Measurements from ENCODE around the gene KCNE1.
"Not testable (repeated sequence)": the region's sequence is repeated elsewhere in the genome, so short reads cannot be mapped to it uniquely, and the experiment has no call there.

Gene KCNE1

DNA sequence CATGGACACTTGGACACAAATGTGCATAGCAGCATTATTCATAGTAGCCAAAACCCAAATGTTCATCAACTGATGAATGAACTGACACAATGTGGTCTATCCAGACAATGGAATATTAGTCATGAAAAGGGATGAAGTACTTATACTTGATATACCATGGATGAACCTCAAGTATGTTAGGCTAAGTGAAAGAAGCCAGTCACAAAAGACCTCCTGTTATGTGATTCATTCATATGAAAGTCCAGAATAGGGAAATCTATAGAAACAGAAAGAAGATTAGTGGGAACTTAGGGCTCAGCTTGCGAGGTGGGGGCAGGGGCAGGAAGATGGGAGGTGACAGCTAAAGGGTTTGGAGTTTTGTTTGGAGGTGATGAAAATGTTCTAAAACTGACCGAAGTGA lies 7.4 kb downstream of the KCNE1 start:
- H3K4me1 Mint-ChIP-seq: no peaks in the 10 kb centered on the region
- H3K4me3 Mint-ChIP-seq: no peak overlapping the region
- H3K27ac Mint-ChIP-seq: no peak overlapping the region
- peaks cover 8% of the 10 kb centered on the region for H3K27me3 Mint-ChIP-seq (ENCODE audit: low read depth)
- no peaks in the 10 kb centered on the region for H3K36me3 Mint-ChIP-seq (ENCODE audit: low read depth)
- TF ChIP-seq, protein P1, sequence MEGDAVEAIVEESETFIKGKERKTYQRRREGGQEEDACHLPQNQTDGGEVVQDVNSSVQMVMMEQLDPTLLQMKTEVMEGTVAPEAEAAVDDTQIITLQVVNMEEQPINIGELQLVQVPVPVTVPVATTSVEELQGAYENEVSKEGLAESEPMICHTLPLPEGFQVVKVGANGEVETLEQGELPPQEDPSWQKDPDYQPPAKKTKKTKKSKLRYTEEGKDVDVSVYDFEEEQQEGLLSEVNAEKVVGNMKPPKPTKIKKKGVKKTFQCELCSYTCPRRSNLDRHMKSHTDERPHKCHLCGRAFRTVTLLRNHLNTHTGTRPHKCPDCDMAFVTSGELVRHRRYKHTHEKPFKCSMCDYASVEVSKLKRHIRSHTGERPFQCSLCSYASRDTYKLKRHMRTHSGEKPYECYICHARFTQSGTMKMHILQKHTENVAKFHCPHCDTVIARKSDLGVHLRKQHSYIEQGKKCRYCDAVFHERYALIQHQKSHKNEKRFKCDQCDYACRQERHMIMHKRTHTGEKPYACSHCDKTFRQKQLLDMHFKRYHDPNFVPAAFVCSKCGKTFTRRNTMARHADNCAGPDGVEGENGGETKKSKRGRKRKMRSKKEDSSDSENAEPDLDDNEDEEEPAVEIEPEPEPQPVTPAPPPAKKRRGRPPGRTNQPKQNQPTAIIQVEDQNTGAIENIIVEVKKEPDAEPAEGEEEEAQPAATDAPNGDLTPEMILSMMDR (IDR thresholded peaks at IDR 0.05; ENCODE audit: unreplicated experiment in 3 of 3): no peak
- no peaks in the 10 kb centered on the region for H3K9me3 Mint-ChIP-seq

DNA sequence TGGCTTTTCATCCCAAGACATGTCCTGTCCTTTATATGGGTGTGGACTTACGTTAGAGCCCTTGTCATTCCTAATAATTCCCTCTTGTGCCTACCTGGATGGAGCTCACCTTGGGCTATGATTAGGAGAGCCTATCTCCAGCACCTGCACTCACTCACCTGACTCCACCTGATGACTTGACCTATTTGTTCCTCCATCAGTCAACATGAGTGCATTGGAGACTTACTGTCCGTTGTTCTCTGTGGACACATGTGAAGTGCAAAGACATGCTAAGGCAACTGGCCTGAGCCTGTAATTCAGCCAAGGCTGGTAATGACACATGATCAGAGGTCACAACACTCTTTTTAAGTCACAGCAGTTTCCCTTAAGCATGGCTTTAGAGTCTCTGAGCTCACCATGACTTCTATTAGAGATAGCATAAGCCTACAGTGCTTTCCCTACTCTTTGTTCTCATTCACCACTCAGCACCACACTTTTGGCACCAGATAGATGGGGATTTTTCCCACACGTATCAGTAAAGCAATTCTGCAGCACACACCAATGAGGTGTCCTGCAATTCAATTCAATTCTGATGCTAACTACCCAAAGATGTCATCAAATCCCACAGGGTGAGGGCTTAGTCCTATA lies 9.4 kb downstream of the KCNE1 start:
- H3K4me1 Mint-ChIP-seq: no peaks in the 10 kb centered on the region
- H3K27me3 Mint-ChIP-seq (ENCODE audit: low read depth): peaks cover 8% of the 10 kb centered on the region
- TF ChIP-seq, protein P1 (IDR thresholded peaks at IDR 0.05; ENCODE audit: unreplicated experiment in 3 of 3): no peak
- H3K36me3 Mint-ChIP-seq (ENCODE audit: low read depth): no peaks in the 10 kb centered on the region
- H3K4me3 Mint-ChIP-seq: no peak overlapping the region
- no peak overlapping the region for H3K27ac Mint-ChIP-seq
- H3K9me3 Mint-ChIP-seq: peaks cover 13% of the 10 kb centered on the region

DNA sequence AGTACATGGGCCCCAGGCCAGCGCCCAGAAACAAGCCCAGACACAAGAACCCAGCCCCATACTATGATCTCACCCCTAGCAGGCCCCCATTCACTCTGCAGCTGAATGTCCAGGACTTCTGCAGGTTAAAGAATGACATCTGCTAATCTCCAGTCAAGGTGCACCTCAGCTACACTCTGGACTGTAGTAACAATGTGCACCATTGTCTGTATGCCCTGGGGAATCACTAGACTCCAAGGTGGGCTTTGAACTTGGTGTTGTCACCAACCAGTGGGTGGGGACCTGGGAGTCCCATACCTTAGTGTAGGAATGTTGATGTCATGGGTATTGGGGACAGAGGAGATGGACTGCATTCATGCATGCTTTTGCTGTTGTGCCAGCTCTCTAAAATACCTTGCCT lies 10.3 kb downstream of the KCNE1 start:
- TF ChIP-seq, protein P1 (IDR thresholded peaks at IDR 0.05; ENCODE audit: unreplicated experiment in 3 of 3): no peak
- no peaks in the 10 kb centered on the region for H3K36me3 Mint-ChIP-seq (ENCODE audit: low read depth)
- H3K4me1 Mint-ChIP-seq: no peaks in the 10 kb centered on the region
- H3K9me3 Mint-ChIP-seq: peaks cover 20% of the 10 kb centered on the region
- H3K27ac Mint-ChIP-seq: no peak overlapping the region
- H3K27me3 Mint-ChIP-seq (ENCODE audit: low read depth): peaks cover 3% of the 10 kb centered on the region
- H3K4me3 Mint-ChIP-seq: no peak overlapping the region

DNA sequence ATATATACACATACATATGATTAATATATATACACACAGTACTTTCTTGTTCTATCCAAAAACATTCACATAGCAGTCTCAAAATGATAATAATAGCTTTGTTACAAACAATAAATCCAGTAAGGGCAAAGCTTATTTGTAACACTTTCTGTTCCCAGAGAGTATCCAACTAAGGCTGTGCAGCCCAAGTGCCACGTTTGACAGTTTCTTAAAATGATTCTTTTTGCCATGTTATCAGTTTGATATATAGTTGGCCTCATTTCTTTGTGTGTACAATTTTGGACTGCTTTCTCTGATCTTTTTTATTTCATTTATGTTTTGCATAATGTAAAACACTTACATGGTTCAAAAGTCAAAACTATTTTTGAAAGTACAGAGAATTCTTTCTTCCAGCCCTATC lies 11.8 kb downstream of the KCNE1 start:
- TF ChIP-seq, protein P1 (IDR thresholded peaks at IDR 0.05; ENCODE audit: unreplicated experiment in 3 of 3): no peak
- H3K36me3 Mint-ChIP-seq (ENCODE audit: low read depth): no peaks in the 10 kb centered on the region
- H3K9me3 Mint-ChIP-seq: peaks cover 30% of the 10 kb centered on the region
- no peak overlapping the region for H3K27ac Mint-ChIP-seq
- no peaks in the 10 kb centered on the region for H3K27me3 Mint-ChIP-seq (ENCODE audit: low read depth)
- H3K4me3 Mint-ChIP-seq: no peak overlapping the region
- no peaks in the 10 kb centered on the region for H3K4me1 Mint-ChIP-seq

DNA sequence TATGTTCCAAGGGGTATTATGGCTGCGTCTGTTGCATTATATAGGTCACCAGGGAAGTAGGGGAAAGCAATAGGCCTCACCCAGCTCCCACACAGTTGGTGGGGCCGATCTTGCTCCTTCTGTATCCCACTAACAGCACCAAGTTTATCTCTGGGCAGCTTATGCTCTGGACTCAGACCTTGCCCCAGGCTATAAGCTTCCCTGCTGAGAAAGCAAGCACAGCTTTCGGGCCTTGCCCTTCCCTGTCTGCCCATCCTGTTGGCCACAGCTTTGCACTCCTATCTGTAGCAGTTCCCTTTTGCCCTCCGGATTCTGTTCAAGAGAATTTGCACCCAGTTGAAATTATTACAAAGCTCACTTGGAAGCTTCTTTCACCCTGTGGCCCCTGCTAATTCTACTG lies 12.9 kb downstream of the KCNE1 start:
- Mint-ChIP-seq H3K4me1 (no peaks in the 10 kb centered on the region), H3K4me3 (no peak overlapping the region), H3K27ac (no peak overlapping the region), H3K9me3 (peaks cover 30% of the 10 kb centered on the region), H3K27me3 (ENCODE audit: low read depth) (no peaks in the 10 kb centered on the region), H3K36me3 (ENCODE audit: low read depth) (no peaks in the 10 kb centered on the region)
- TF ChIP-seq, protein P1 (IDR thresholded peaks at IDR 0.05; ENCODE audit: unreplicated experiment in 3 of 3): no peak

DNA sequence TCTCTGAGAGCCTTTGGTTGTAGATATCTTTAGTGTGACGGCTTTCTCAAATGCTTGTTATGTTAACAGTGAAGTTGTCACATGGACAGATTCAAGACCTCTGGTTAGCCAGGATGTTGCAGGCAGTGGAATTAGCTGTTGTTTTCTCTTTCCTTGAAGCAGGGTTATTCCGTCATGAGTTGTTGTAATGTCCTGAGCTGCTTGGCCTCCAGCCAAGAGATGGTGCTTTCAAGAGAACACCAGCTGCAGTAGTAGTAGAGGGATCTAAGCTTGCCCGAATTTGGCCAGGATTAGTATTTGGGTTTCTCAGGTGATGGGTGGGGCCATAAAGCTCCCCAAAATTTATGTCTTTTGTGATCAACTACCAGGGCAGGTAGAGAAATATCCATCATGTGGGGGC lies 13.4 kb downstream of the KCNE1 start:
- no peak overlapping the region for H3K4me3 Mint-ChIP-seq
- no peaks in the 10 kb centered on the region for H3K27me3 Mint-ChIP-seq (ENCODE audit: low read depth)
- H3K27ac Mint-ChIP-seq: no peak overlapping the region
- H3K36me3 Mint-ChIP-seq (ENCODE audit: low read depth): no peaks in the 10 kb centered on the region
- no peaks in the 10 kb centered on the region for H3K4me1 Mint-ChIP-seq
- TF ChIP-seq, protein P1 (IDR thresholded peaks at IDR 0.05; ENCODE audit: unreplicated experiment in 3 of 3): no peak
- peaks cover 30% of the 10 kb centered on the region for H3K9me3 Mint-ChIP-seq

DNA sequence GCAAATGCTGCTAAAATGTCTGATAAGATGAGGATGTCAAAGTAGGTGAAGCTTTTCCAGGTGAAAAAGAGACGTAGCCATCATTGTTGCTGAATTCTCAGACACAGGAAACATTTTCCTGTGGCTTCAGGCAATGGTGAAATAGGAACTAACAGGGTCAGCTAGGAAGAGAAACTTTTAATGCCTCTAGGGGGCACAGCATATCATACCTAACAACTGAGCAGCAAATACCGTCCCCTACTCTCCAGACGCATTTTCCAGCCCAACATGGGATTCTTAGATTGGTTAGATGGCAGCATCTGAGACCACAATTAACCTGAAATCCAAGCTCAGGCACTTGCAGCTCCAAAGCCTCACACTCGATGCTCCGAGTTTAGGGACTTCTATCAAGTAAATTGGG lies 28.2 kb downstream of the KCNE1 start:
- H3K27me3 Mint-ChIP-seq (ENCODE audit: low read depth); H3K27ac Mint-ChIP-seq; H3K36me3 Mint-ChIP-seq (ENCODE audit: low read depth); H3K4me1 Mint-ChIP-seq; H3K4me3 Mint-ChIP-seq; H3K9me3 Mint-ChIP-seq: not testable (repeated sequence)

DNA sequence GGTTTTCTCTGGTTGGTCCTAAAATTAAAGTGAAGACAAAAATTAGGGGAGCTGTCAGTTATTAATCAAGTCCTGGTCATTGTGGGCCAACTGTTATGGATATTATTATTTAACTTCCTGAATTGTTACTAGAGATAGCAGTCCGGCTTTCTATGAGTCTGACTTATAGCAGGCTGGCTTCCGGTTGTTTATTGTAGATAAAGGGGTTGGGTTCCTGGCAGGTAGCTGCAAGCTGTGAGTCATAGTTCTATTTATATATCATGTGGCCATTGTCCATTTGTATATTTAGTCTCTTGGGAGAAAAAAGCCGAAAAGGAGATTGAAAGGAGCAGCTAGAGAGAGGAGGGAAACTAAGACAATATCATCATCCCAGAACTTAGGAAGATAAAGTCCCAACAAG lies 28.6 kb downstream of the KCNE1 start:
- not testable (repeated sequence) for H3K36me3 Mint-ChIP-seq (ENCODE audit: low read depth); H3K4me1 Mint-ChIP-seq; H3K4me3 Mint-ChIP-seq; H3K27ac Mint-ChIP-seq; H3K27me3 Mint-ChIP-seq (ENCODE audit: low read depth); H3K9me3 Mint-ChIP-seq

DNA sequence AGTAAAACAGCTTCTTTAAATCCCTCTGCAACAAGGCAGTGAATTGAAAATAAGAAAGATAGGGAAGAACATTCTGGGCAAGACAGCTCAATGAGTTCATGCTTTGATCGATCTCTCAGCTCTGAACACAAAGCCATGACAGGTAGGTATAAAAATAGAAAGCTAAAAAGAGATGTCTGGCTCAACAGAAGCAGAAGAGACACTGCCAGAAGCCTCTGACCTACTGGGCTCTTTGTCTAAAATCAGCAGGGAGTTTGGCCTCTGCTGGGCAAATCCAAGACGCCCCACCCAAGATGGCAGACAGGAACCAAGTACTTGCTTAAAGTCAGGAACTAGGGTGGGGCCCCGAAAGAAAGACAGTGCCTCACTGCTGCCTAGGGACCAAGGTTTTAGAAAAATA lies 44.7 kb downstream of the KCNE1 start:
- not testable (repeated sequence) for H3K4me3 Mint-ChIP-seq; H3K4me1 Mint-ChIP-seq; H3K9me3 Mint-ChIP-seq; H3K27me3 Mint-ChIP-seq (ENCODE audit: low read depth); H3K27ac Mint-ChIP-seq; H3K36me3 Mint-ChIP-seq (ENCODE audit: low read depth)
